Esophagus squamous epithelium (tissue), 4 donors: ENCODE data around the gene TRIM32.

ENCODE experiments used
- POLR2A ChIP-seq, 4 donors: fragments of 450-650 bp; IDR thresholded peaks; one replicate each; pipeline ENCODE4 v1.6.1; 2017; ENCODE audit warnings: antibody characterized with exemption in 4 of 4, mild to moderate bottlenecking in 4 of 4, moderate library complexity in 3 of 4
- TF ChIP-seq, protein P1 (sequence below), 6 experiments: fragments of 450-650 bp in 4 of 6; fragments of 200-600 bp in 2 of 6; sonication (generic) in 2 of 6; IDR thresholded peaks; one replicate each; pipeline ENCODE4 v1.5.1; 2016 to 2019; ENCODE audit warnings: antibody characterized with exemption in 6 of 6, mild to moderate bottlenecking in 4 of 6, moderate library complexity in 4 of 6

- TF ChIP-seq, protein P1, sequence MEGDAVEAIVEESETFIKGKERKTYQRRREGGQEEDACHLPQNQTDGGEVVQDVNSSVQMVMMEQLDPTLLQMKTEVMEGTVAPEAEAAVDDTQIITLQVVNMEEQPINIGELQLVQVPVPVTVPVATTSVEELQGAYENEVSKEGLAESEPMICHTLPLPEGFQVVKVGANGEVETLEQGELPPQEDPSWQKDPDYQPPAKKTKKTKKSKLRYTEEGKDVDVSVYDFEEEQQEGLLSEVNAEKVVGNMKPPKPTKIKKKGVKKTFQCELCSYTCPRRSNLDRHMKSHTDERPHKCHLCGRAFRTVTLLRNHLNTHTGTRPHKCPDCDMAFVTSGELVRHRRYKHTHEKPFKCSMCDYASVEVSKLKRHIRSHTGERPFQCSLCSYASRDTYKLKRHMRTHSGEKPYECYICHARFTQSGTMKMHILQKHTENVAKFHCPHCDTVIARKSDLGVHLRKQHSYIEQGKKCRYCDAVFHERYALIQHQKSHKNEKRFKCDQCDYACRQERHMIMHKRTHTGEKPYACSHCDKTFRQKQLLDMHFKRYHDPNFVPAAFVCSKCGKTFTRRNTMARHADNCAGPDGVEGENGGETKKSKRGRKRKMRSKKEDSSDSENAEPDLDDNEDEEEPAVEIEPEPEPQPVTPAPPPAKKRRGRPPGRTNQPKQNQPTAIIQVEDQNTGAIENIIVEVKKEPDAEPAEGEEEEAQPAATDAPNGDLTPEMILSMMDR (IDR thresholded peaks at IDR 0.05), result no peak
- no peak for TF ChIP-seq POLR2A (IDR thresholded peaks at IDR 0.05)
Measured at GRCh38 chr9:116705531-116705930, 18.4 kb downstream of the TRIM32 start.
